ENCODE results near the gene ARRDC1. TPM values are rescaled to one million over a fixed set of nuclear protein-coding genes. Genes with fewer than 3 reads are reported as not detected.
"Not testable (repeated sequence)": the region's sequence is repeated elsewhere in the genome, so short reads cannot be mapped to it uniquely, and the experiment has no call there.

ARRDC1 gene
- total and polyA plus RNA-seq, 3 experiments from 2014 or later, result 30.8 to 54.4 (median 35.2) TPM

DNA sequence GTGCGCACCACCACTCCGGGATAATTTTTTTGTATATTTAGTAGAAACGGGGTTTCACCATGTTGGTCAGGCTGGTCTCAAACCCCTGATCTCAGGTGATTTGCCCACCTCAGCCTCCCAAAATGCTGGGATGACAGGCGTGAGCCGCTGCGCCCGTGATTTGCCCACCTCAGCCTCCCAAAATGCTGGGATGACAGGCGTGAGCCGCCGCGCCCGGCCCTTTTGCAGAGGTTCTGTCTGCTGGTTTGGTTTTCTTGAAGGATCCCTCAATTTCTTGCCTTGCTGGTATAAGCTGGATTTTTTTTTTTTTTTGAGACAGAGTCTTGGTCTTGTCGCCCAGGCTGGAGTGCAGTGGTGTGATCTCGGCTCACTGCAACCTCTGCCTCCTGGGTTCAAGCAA, 21.9 kb downstream of the ARRDC1 start:
- not testable (repeated sequence) for H3K9me3 ChIP-seq (ENCODE audit: low read length); H3K27ac ChIP-seq (ENCODE audit: low read depth, low read length); DNase-seq; H3K4me3 ChIP-seq (ENCODE audit: low read length); H3K27ac Mint-ChIP-seq; H3K27me3 ChIP-seq (ENCODE audit: insufficient read depth, low read length, poor library complexity, severe bottlenecking); H3K27me3 Mint-ChIP-seq; H3K36me3 ChIP-seq (ENCODE audit: insufficient read depth, low read length); H3K4me3 Mint-ChIP-seq; H3K9me3 Mint-ChIP-seq
- Mint-ChIP-seq H3K4me1 (peaks cover 47 to 69% (median 62%) of the 10 kb centered on the region in 3 donors), H3K36me3 (peaks cover 0 to 10% (median 6%) of the 10 kb centered on the region in 3 donors)
- ChIA-PET POLR2A (interaction anchor here (0.6 to 2.8 kb wide), 3 partner anchors 8 to 22 kb away, joined by 3 to 20 read pairs (median 4); partner anchors contain the start of genes ARRDC1 and EHMT1), CTCF (interaction anchor here (1.0 to 1.8 kb wide), 2 partner anchors 8 to 20 kb away, joined by 3 to 7 read pairs; partner anchors contain the start of gene EHMT1)
- H3K4me1 ChIP-seq (ENCODE audit: insufficient read depth, low read length), result peaks cover 47% of the 10 kb centered on the region

GRCh38 chr9:137630126-137630525, 24.6 kb downstream of the ARRDC1 start:
- Histone ChIP-seq H3K27me3 (ENCODE audit: insufficient read depth, low read length, poor library complexity, severe bottlenecking) (no peaks in the 10 kb centered on the region), H3K4me1 (ENCODE audit: insufficient read depth, low read length) (peaks cover 44% of the 10 kb centered on the region), H3K27ac (ENCODE audit: low read depth, low read length) (no peak overlapping the region), H3K4me3 (ENCODE audit: low read length) (no peak overlapping the region), H3K36me3 (ENCODE audit: insufficient read depth, low read length) (no peaks in the 10 kb centered on the region), H3K9me3 (ENCODE audit: low read length) (no peaks in the 10 kb centered on the region)
- ChIA-PET CTCF (no interaction called here), POLR2A (no interaction called here)
- H3K9me3 Mint-ChIP-seq, result no peaks in the 10 kb centered on the region
- peak overlapping the region in 5 of 8 donors; percentile 19 to 85 (median 40) for H3K27ac Mint-ChIP-seq
- no peaks in the 10 kb centered on the region for H3K27me3 Mint-ChIP-seq
- peaks cover 0 to 14% (median 4%) of the 10 kb centered on the region in 3 donors for H3K36me3 Mint-ChIP-seq
- no peak for DNase-seq
- H3K4me3 Mint-ChIP-seq, result peak overlapping the region in 3 of 7 donors; percentile 5 to 44 (median 21)
- peaks cover 57 to 83% (median 72%) of the 10 kb centered on the region in 3 donors for H3K4me1 Mint-ChIP-seq

GRCh38 chr9:137630679-137631078, 25.2 kb downstream of the ARRDC1 start:
- CTCF ChIA-PET, result no interaction called here
- Mint-ChIP-seq H3K9me3 (no peaks in the 10 kb centered on the region), H3K4me3 (peak overlapping the region in 1 of 7 donors; percentile 0), H3K27me3 (no peaks in the 10 kb centered on the region), H3K4me1 (peaks cover 53 to 77% (median 66%) of the 10 kb centered on the region in 3 donors), H3K27ac (peak overlapping the region in 5 of 8 donors; percentile 9 to 67 (median 19)), H3K36me3 (peaks cover 0 to 14% (median 4%) of the 10 kb centered on the region in 3 donors)
- Histone ChIP-seq H3K36me3 (ENCODE audit: insufficient read depth, low read length) (no peaks in the 10 kb centered on the region), H3K9me3 (ENCODE audit: low read length) (no peaks in the 10 kb centered on the region), H3K4me3 (ENCODE audit: low read length) (no peak overlapping the region), H3K27me3 (ENCODE audit: insufficient read depth, low read length, poor library complexity, severe bottlenecking) (no peaks in the 10 kb centered on the region), H3K4me1 (ENCODE audit: insufficient read depth, low read length) (peaks cover 40% of the 10 kb centered on the region), H3K27ac (ENCODE audit: low read depth, low read length) (no peak overlapping the region)
- POLR2A ChIA-PET, result no interaction called here
- DNase-seq, result no peak

GRCh38 chr9:137631345-137632229, 26.1 kb downstream of the ARRDC1 start:
- no peaks in the 10 kb centered on the region for H3K27me3 ChIP-seq (ENCODE audit: insufficient read depth, low read length, poor library complexity, severe bottlenecking)
- H3K36me3 ChIP-seq (ENCODE audit: insufficient read depth, low read length), result no peaks in the 10 kb centered on the region
- H3K4me1 ChIP-seq (ENCODE audit: insufficient read depth, low read length), result peaks cover 35% of the 10 kb centered on the region
- CTCF ChIA-PET, result no interaction called here
- POLR2A ChIA-PET, result no interaction called here
- no peak overlapping the region for H3K4me3 ChIP-seq (ENCODE audit: low read length)
- peak overlapping the region in 3 of 8 donors; percentile 34 to 58 (median 52) for H3K27ac Mint-ChIP-seq
- no peaks in the 10 kb centered on the region for H3K9me3 ChIP-seq (ENCODE audit: low read length)
- no peak for DNase-seq
- H3K36me3 Mint-ChIP-seq, result peaks cover 0 to 18% (median 2%) of the 10 kb centered on the region in 3 donors
- H3K4me3 Mint-ChIP-seq, result no peak overlapping the region
- no peaks in the 10 kb centered on the region for H3K9me3 Mint-ChIP-seq
- peaks cover 55 to 79% (median 68%) of the 10 kb centered on the region in 3 donors for H3K4me1 Mint-ChIP-seq
- no peak overlapping the region for H3K27ac ChIP-seq (ENCODE audit: low read depth, low read length)
- H3K27me3 Mint-ChIP-seq, result no peaks in the 10 kb centered on the region

- Mint-ChIP-seq H3K4me3 (peak overlapping the region in 1 of 7 donors; percentile 18), H3K4me1 (peaks cover 54 to 78% (median 68%) of the 10 kb centered on the region in 3 donors), H3K9me3 (no peaks in the 10 kb centered on the region), H3K36me3 (peaks cover 0 to 19% (median 2%) of the 10 kb centered on the region in 3 donors), H3K27me3 (no peaks in the 10 kb centered on the region), H3K27ac (peak overlapping the region in 7 of 8 donors; percentile 8 to 80 (median 52))
- ChIA-PET POLR2A (interaction anchor here (0.7 kb wide), 1 partner anchor 210 kb away, joined by 7 read pairs; the partner anchor contains the start of gene EXD3), CTCF (no interaction called here)
- no peak for DNase-seq
- H3K4me1 ChIP-seq (ENCODE audit: insufficient read depth, low read length), result peaks cover 32% of the 10 kb centered on the region
- no peaks in the 10 kb centered on the region for H3K9me3 ChIP-seq (ENCODE audit: low read length)
- no peaks in the 10 kb centered on the region for H3K36me3 ChIP-seq (ENCODE audit: insufficient read depth, low read length)
- no peak overlapping the region for H3K4me3 ChIP-seq (ENCODE audit: low read length)
- H3K27ac ChIP-seq (ENCODE audit: low read depth, low read length), result no peak overlapping the region
- no peaks in the 10 kb centered on the region for H3K27me3 ChIP-seq (ENCODE audit: insufficient read depth, low read length, poor library complexity, severe bottlenecking)
Measured at GRCh38 chr9:137632230-137633161, 27.0 kb downstream of the ARRDC1 start.

DNA sequence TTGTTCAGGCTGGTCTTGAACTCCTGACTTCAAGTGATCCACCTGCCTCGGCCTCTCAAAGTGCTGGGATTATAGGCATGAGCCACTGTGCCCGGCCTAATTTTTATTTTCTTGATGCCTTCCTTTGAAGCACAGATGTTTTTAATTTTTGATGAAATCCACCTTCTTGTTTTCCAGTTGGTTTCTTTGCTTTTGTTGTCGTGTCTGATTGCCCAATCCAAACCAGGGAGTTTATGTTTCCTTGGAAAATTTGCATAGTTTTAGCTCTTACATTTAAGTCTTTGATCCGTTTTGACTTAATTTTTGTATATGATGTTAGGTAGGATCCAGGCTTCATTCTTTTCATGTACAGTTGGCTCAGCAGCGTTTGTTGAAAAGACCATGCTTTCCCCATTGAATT, 28.5 kb downstream of the ARRDC1 start:
- H3K4me3 Mint-ChIP-seq, result no peak overlapping the region
- H3K36me3 Mint-ChIP-seq, result peaks cover 0 to 17% (median 2%) of the 10 kb centered on the region in 3 donors
- H3K27me3 Mint-ChIP-seq, result no peaks in the 10 kb centered on the region
- POLR2A ChIA-PET, result no interaction called here
- H3K4me1 Mint-ChIP-seq, result peaks cover 50 to 74% (median 65%) of the 10 kb centered on the region in 3 donors
- CTCF ChIA-PET, result no interaction called here
- DNase-seq, result no peak
- H3K27ac Mint-ChIP-seq, result peak overlapping the region in 1 of 8 donors; percentile 46
- H3K4me1 ChIP-seq (ENCODE audit: insufficient read depth, low read length), result peaks cover 25% of the 10 kb centered on the region
- no peak overlapping the region for H3K4me3 ChIP-seq (ENCODE audit: low read length)
- H3K9me3 Mint-ChIP-seq, result no peaks in the 10 kb centered on the region
- no peaks in the 10 kb centered on the region for H3K27me3 ChIP-seq (ENCODE audit: insufficient read depth, low read length, poor library complexity, severe bottlenecking)
- H3K9me3 ChIP-seq (ENCODE audit: low read length), result no peaks in the 10 kb centered on the region
- H3K36me3 ChIP-seq (ENCODE audit: insufficient read depth, low read length), result no peaks in the 10 kb centered on the region
- no peak overlapping the region for H3K27ac ChIP-seq (ENCODE audit: low read depth, low read length)

DNA sequence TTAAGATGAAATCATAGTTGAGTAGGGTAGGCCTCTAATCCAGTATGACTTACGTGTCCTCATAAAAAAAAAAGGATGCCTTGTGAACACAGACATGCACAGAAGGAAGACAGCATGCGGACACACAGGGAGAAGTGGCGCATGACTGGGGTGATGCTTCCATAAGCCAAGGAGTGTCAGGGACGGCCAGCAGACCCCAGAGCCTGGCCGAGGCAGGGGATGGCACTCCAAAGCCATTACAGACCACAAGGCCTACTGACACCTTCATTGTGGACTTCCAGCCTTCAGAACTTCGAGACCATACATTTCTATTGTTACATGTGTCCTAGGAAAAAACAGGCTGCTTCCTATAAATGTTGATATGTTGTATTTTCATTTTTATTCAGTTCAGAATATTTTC, 33.2 kb downstream of the ARRDC1 start:
- H3K27me3 ChIP-seq (ENCODE audit: insufficient read depth, low read length, poor library complexity, severe bottlenecking), result no peaks in the 10 kb centered on the region
- no peaks in the 10 kb centered on the region for H3K36me3 ChIP-seq (ENCODE audit: insufficient read depth, low read length)
- peaks cover 50 to 66% (median 62%) of the 10 kb centered on the region in 3 donors for H3K4me1 Mint-ChIP-seq
- H3K27ac ChIP-seq (ENCODE audit: low read depth, low read length), result no peak overlapping the region
- H3K9me3 Mint-ChIP-seq, result no peaks in the 10 kb centered on the region
- H3K4me3 Mint-ChIP-seq, result peak overlapping the region; percentile 40 to 88 (median 81)
- peak overlapping the region; percentile 59 to 97 (median 84) for H3K27ac Mint-ChIP-seq
- H3K4me1 ChIP-seq (ENCODE audit: insufficient read depth, low read length), result peaks cover 21% of the 10 kb centered on the region
- H3K36me3 Mint-ChIP-seq, result peaks cover 0 to 32% (median 10%) of the 10 kb centered on the region in 3 donors
- ChIA-PET POLR2A (no interaction called here), CTCF (no interaction called here)
- DNase-seq, result no peak
- no peaks in the 10 kb centered on the region for H3K27me3 Mint-ChIP-seq
- no peak overlapping the region for H3K4me3 ChIP-seq (ENCODE audit: low read length)
- H3K9me3 ChIP-seq (ENCODE audit: low read length), result no peaks in the 10 kb centered on the region

All from CD8-positive, alpha-beta memory T cell (primary cell).